Erythroblast (primary cell): ENCODE results near the gene CCDC82.
"Not testable (repeated sequence)": the region's sequence is repeated elsewhere in the genome, so short reads cannot be mapped to it uniquely, and the experiment has no call there.

Source experiments
- DNase-seq, 2 experiments: peaks; one replicate each; lab custom pipeline; 2025; lab: John Stamatoyannopoulos, UW
- GATA1 ChIP-seq: IDR thresholded peaks from 2 replicates; pipeline ENCODE4 v1.6.1; 2011; ENCODE audit warnings: low read depth, mild to moderate bottlenecking, control low read depth, low read length, moderate library complexity
- POLR2A ChIP-seq: IDR thresholded peaks from 2 replicates; pipeline ENCODE4 v1.6.1; 2011; ENCODE audit warnings: mild to moderate bottlenecking, low read length

CCDC82 gene

GRCh38 chr11:96389720-96390487, at the start of gene CCDC82, which contains the start of gene JRKL:
Gene CCDC82 (minus strand): TSS chr11:96389912. CDS start chr11:96384747, 5,165 bp downstream.
Gene JRKL (plus strand): TSS chr11:96390013. CDS start chr11:96390650, 637 bp downstream.
- peak; percentile 88 for TF ChIP-seq POLR2A
- no peak for TF ChIP-seq GATA1
- DNase-seq = peak; percentile 95 to 97

- not testable (repeated sequence) for DNase-seq
Observed at GRCh38 chr11:96432654-96433053, 42.9 kb upstream of the CCDC82 start.

- TF ChIP-seq POLR2A (no peak), GATA1 (no peak)
- DNase-seq = no peak
Observed at GRCh38 chr11:96430668-96431067, 41.0 kb upstream of the CCDC82 start.

- no peak for TF ChIP-seq GATA1
- TF ChIP-seq POLR2A = no peak
- no peak for DNase-seq
Observed at GRCh38 chr11:96424693-96425092, 35.0 kb upstream of the CCDC82 start.

GRCh38 chr11:96413408-96413807, 23.7 kb upstream of the CCDC82 start:
- no peak for DNase-seq
- TF ChIP-seq POLR2A (no peak), GATA1 (no peak)

- no peak for DNase-seq
- no peak for TF ChIP-seq POLR2A
Observed at GRCh38 chr11:96412761-96413381, 23.2 kb upstream of the CCDC82 start.

GRCh38 chr11:96411412-96411811, 21.7 kb upstream of the CCDC82 start:
- not testable (repeated sequence) for DNase-seq

GRCh38 chr11:96400697-96401096, 11.0 kb upstream of the CCDC82 start:
- no peak for TF ChIP-seq POLR2A
- TF ChIP-seq GATA1 = no peak
- peak in 1 of 2 experiments; percentile 19 for DNase-seq

- TF ChIP-seq GATA1 (no peak), POLR2A (no peak)
- no peak for DNase-seq
Observed at GRCh38 chr11:96397863-96398262, 8.2 kb upstream of the CCDC82 start.

GRCh38 chr11:96396637-96397036, 6.9 kb upstream of the CCDC82 start:
- no peak for TF ChIP-seq POLR2A
- TF ChIP-seq GATA1 = no peak
- DNase-seq = no peak

GRCh38 chr11:96394773-96395172, 5.1 kb upstream of the CCDC82 start:
- no peak for DNase-seq
- no peak for TF ChIP-seq POLR2A
- TF ChIP-seq GATA1 = no peak

GRCh38 chr11:96393753-96394348, 4.1 kb upstream of the CCDC82 start:
- no peak for TF ChIP-seq GATA1
- no peak for TF ChIP-seq POLR2A
- DNase-seq = peak; percentile 40 to 60

- no peak for TF ChIP-seq POLR2A
- TF ChIP-seq GATA1 = no peak
- no peak for DNase-seq
Observed at GRCh38 chr11:96391698-96392307, 2.1 kb upstream of the CCDC82 start.

- TF ChIP-seq GATA1 (no peak), POLR2A (no peak)
- no peak for DNase-seq
Observed at GRCh38 chr11:96390488-96390792, 728 bp upstream of the CCDC82 start.
